Loucy (cell line): ENCODE measurements around the gene PHLDA1.

Experiments
- H2AFZ ChIP-seq: fragments of 200-600 bp; sonication (generic); 2 replicates; pipeline ENCODE4 v1.6.0; 2016; ENCODE audit warnings: antibody characterized with exemption, mild to moderate bottlenecking, low read length, moderate library complexity
- H3F3A ChIP-seq: fragments of 200-600 bp; 2 replicates; pipeline ENCODE4 v1.6.0; 2016; ENCODE audit warnings: antibody characterized with exemption, low read depth, mild to moderate bottlenecking
- H3K27me3 ChIP-seq: fragments of 200-600 bp; sonication (generic); 2 replicates; pipeline ENCODE4 v1.6.1; 2014; ENCODE audit warnings: low read length, mild to moderate bottlenecking; ENCODE audit not compliant: insufficient read depth, poor library complexity, severe bottlenecking
- H3K36me3 ChIP-seq: fragments of 200-600 bp; sonication (generic); 2 replicates; pipeline ENCODE4 v1.6.1; 2016; ENCODE audit warnings: low read length; ENCODE audit not compliant: insufficient read depth
- H3K4me1 ChIP-seq: fragments of 200-600 bp; sonication (generic); 2 replicates; pipeline ENCODE4 v1.5.1; 2014; ENCODE audit warnings: low read length, mild to moderate bottlenecking; ENCODE audit not compliant: insufficient read depth, poor library complexity, severe bottlenecking
- H3K4me2 ChIP-seq: fragments of 200-600 bp; sonication (generic); 2 replicates; pipeline ENCODE4 v1.6.0; 2014; ENCODE audit warnings: antibody characterized with exemption, low read length, low read depth, mild to moderate bottlenecking; ENCODE audit not compliant: poor library complexity, severe bottlenecking
- H3K4me3 ChIP-seq: fragments of 200-600 bp; sonication (generic); 2 replicates; pipeline ENCODE4 v1.5.1; 2014; ENCODE audit warnings: low read length, mild to moderate bottlenecking, mixed read lengths; ENCODE audit not compliant: poor library complexity, severe bottlenecking
- H3K79me2 ChIP-seq: fragments of 200-600 bp; sonication (generic); 2 replicates; pipeline ENCODE4 v1.6.1; 2014; ENCODE audit warnings: low read length; ENCODE audit not compliant: insufficient read depth
- H3K9ac ChIP-seq: fragments of 200-600 bp; sonication (generic); 2 replicates; pipeline ENCODE4 v1.6.0; 2014; ENCODE audit warnings: mild to moderate bottlenecking, low read depth, low read length, moderate library complexity; ENCODE audit not compliant: poor library complexity, severe bottlenecking
- H3K9me2 ChIP-seq: fragments of 200-600 bp; sonication (generic); replicated peaks from 2 replicates; pipeline ENCODE4 v1.6.1; 2016; ENCODE audit warnings: low read depth, low read length, mixed read lengths
- H3K9me3 ChIP-seq: fragments of 200-600 bp; sonication (generic); 2 replicates; pipeline ENCODE4 v1.6.1; 2014; ENCODE audit warnings: mild to moderate bottlenecking, antibody characterized with exemption, low read length, low read depth; ENCODE audit not compliant: insufficient read depth
- H4K20me1 ChIP-seq: fragments of 200-600 bp; sonication (generic); 2 replicates; pipeline ENCODE4 v1.6.0; 2014; ENCODE audit warnings: antibody characterized with exemption, low read length, mild to moderate bottlenecking; ENCODE audit not compliant: insufficient read depth, poor library complexity, severe bottlenecking
- EZH2phosphoT487 ChIP-seq: fragments of 200-600 bp; IDR thresholded peaks from 2 replicates; pipeline ENCODE4 v1.6.1; 2018; ENCODE audit warnings: antibody characterized with exemption, mild to moderate bottlenecking, moderate library complexity, borderline replicate concordance
- TF ChIP-seq, protein P1 (sequence below): fragments of 200-600 bp; sonication (generic); conservative IDR thresholded peaks from 2 replicates; pipeline ENCODE4 v1.5.1; 2014; ENCODE audit warnings: mild to moderate bottlenecking, antibody characterized with exemption, low read length

PHLDA1 gene

GRCh38 chr12:76018111-76018510 is 13.5 kb downstream of the PHLDA1 start:
- H3K79me2 ChIP-seq, result no peaks in the 10 kb centered on the region
- TF ChIP-seq, protein P1, sequence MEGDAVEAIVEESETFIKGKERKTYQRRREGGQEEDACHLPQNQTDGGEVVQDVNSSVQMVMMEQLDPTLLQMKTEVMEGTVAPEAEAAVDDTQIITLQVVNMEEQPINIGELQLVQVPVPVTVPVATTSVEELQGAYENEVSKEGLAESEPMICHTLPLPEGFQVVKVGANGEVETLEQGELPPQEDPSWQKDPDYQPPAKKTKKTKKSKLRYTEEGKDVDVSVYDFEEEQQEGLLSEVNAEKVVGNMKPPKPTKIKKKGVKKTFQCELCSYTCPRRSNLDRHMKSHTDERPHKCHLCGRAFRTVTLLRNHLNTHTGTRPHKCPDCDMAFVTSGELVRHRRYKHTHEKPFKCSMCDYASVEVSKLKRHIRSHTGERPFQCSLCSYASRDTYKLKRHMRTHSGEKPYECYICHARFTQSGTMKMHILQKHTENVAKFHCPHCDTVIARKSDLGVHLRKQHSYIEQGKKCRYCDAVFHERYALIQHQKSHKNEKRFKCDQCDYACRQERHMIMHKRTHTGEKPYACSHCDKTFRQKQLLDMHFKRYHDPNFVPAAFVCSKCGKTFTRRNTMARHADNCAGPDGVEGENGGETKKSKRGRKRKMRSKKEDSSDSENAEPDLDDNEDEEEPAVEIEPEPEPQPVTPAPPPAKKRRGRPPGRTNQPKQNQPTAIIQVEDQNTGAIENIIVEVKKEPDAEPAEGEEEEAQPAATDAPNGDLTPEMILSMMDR, result no peak
- TF ChIP-seq EZH2phosphoT487, result no peak
- H4K20me1 ChIP-seq, result no peaks in the 10 kb centered on the region
- H3K9me2 ChIP-seq, result no peaks in the 10 kb centered on the region
- H3K4me1 ChIP-seq, result peaks cover 34% of the 10 kb centered on the region
- no peaks in the 10 kb centered on the region for H3K27me3 ChIP-seq
- no peak overlapping the region for H3K4me2 ChIP-seq
- H3K4me3 ChIP-seq, result no peak overlapping the region
- H3K9me3 ChIP-seq, result no peaks in the 10 kb centered on the region
- H3F3A ChIP-seq, result peaks cover 17% of the 10 kb centered on the region; the same call in 1 of the 2 replicates
- no peak overlapping the region for H3K9ac ChIP-seq
- no peak overlapping the region for H2AFZ ChIP-seq
- H3K36me3 ChIP-seq, result no peaks in the 10 kb centered on the region

DNA sequence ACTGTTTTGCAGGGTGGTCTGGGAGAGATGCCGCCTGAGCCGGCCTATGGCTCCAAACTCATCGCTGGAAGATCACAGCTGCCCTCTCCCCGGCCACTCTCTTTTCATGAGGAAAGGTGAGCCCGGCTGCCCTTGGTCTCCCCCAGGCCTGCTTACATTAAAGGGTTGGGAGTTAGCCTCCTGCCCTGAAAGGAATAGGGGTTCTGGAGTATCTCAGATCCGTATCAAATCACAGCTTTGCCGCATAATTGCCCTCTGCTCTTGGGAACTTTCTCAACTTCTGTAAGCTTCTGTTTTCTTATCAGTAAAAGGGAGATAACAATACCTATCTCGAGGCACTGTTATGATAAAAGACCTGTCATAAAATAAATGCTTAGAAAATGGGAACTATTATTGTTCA is 17.6 kb downstream of the PHLDA1 start:
- TF ChIP-seq, protein P1, result no peak
- H3K9ac ChIP-seq, result no peak overlapping the region
- H3K9me2 ChIP-seq, result no peaks in the 10 kb centered on the region
- H3K4me3 ChIP-seq, result no peak overlapping the region
- H4K20me1 ChIP-seq, result no peaks in the 10 kb centered on the region
- H3K27me3 ChIP-seq, result no peaks in the 10 kb centered on the region
- no peak overlapping the region for H2AFZ ChIP-seq
- H3K4me2 ChIP-seq, result no peak overlapping the region
- no peaks in the 10 kb centered on the region for H3K9me3 ChIP-seq
- no peaks in the 10 kb centered on the region for H3K36me3 ChIP-seq
- no peaks in the 10 kb centered on the region for H3K79me2 ChIP-seq
- no peaks in the 10 kb centered on the region for H3F3A ChIP-seq
- peaks cover 9% of the 10 kb centered on the region for H3K4me1 ChIP-seq

DNA sequence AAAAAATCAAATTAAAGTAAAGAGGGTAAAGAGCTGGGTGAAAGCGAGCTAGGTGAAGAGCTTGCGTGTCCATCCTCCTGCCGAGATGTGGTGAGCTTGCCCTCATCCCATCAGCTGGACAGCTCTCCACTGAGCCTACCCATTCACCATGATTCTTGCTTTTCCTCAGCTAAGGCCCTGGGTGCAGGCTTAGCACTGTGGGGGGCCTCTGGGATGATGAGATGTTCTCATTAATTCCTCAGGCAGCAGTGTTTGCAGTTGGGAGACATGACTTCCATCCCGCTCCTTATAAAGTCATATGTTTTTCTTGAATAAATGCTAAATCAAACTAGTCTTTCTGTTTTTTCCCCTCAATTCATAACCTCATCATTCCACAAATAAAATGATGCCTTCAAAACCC is 18.0 kb downstream of the PHLDA1 start:
- Histone ChIP-seq H3K9me2 (no peaks in the 10 kb centered on the region), H3K27me3 (no peaks in the 10 kb centered on the region), H2AFZ (no peak overlapping the region), H4K20me1 (no peaks in the 10 kb centered on the region), H3K4me2 (no peak overlapping the region), H3F3A (no peaks in the 10 kb centered on the region), H3K9ac (no peak overlapping the region), H3K36me3 (no peaks in the 10 kb centered on the region), H3K79me2 (no peaks in the 10 kb centered on the region), H3K9me3 (no peaks in the 10 kb centered on the region), H3K4me1 (peaks cover 6% of the 10 kb centered on the region), H3K4me3 (no peak overlapping the region)
- TF ChIP-seq, protein P1, result no peak
- no peak for TF ChIP-seq EZH2phosphoT487
